NCI-H146 (cell line): Measurements from ENCODE around the gene MTOR.

Experiments
- DNase-seq: peaks from one replicate; lab custom pipeline; 2025; lab: John Stamatoyannopoulos, UW

The MTOR gene

DNA sequence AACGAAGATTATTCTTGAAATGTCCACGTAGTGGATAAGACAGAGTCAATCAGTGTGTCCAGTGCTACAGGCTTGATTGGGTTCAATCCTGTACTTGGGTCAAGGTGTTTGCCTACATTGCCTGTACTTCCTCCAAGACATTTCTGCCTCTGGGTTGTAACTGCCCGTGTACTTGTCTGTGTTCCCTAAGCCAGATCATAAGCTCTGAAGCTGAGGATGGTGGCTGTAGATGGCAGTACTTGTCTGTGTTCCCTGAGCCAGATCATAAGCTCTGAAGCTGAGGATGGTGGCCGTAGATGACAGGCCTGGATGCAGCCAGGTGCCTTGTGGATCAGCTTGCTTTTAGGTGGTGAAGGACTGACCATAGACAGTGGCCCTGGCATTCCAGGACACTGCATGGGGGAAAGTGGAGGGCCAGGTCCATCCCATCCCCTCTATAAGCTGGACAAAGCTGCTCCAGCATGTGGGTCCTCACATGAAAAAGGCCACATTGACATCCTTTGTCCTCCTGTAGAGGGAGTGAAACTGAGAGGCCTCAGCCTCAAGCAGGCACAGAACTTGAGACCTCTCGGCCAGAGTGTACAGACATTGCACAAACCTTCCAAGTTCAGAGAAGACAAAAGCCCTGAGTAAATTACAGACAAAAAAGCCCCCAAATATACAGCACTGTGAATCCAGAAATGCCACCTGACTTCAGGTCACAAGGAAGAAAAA lies 200.5 kb downstream of the MTOR start:
- no peak for DNase-seq

DNA sequence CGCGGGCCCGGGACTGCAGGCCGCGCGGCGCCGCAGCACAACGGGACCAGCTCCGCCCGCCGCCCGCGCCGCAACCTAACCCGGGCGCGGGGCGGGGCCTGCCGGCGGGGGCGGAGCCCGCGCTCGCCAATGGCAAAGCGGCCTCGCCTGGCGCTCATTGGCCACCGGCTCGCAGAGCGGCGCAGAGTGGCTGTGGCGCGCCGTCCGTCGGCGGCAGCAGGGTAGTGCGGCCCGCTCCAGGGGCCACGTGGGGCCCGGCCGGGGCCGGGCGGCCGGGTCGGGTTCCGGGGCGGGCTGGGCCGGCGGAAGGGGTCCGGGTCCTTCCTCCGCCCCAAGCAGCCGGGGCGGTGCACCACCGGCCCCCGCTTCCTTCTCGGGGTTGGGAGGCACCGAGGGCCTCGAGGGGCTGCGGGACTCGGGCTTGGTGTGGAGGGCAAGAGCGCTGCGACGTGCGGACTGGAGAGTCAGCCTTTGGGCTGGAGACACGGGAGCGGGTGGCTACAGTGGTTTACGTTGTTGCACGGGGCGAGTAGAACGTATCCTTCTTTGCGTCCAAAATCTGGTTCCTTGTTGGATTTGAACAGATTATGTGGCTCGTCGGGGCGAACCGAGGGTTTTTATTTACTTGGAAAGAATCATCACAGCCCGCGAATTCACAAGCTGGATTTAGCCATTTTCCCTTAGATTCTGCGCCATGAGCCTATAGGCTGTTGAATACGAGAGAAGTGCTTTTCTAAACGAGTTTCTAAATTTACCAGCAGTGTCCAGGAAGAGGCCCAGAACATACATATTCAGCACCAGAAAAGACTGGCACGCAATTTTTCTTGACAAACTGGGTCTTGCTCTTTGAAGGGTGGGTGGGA lies 202.2 kb downstream of the MTOR start, which contains the start of gene SRM:
TSS of gene SRM (minus strand) at position 51 of the 863 bp plus-strand sequence. CDS start 75 bp downstream, outside the sequence.
- peak; percentile 82 for DNase-seq

DNA sequence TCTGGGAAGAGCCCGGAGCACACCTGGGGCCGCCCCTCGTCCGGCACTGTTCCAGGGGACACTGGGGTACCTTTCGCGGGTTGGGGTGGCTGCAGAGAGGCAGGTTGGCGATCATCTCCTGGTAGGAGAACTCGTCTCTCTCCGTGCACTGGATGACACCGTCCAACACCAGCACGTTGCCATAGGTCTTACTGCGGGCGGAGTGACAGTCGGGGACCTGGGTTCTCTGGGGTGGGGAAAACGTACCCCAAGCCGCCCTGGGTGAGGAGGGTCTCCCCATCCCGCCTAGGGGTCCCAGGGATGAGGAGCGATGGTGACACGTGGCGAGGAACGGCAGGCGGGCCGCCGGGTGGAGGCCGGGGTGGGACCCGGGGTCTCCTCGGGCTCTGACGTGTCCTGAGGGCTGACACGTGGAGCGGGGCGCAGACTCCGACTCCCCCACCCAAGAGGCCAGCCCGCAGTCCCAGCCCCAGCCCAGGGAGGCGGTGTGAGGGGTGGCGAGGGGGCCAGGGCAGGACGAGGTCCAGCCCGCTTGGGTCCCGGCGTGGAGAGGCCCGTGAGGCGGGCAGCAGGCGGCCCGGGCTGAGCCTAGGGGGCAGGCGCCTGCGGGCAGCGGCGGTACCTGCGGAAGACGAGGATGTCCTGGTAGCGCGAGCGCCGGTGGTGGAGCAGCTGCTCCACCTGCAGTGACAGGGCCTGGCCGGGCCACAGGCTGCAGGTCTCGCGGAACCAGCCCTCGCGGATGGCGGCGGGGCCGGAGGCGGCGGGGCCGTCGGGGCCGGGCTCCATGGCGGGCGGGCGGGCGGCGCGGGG lies 203.0 kb downstream of the MTOR start:
- peak; percentile 38 for DNase-seq

DNA sequence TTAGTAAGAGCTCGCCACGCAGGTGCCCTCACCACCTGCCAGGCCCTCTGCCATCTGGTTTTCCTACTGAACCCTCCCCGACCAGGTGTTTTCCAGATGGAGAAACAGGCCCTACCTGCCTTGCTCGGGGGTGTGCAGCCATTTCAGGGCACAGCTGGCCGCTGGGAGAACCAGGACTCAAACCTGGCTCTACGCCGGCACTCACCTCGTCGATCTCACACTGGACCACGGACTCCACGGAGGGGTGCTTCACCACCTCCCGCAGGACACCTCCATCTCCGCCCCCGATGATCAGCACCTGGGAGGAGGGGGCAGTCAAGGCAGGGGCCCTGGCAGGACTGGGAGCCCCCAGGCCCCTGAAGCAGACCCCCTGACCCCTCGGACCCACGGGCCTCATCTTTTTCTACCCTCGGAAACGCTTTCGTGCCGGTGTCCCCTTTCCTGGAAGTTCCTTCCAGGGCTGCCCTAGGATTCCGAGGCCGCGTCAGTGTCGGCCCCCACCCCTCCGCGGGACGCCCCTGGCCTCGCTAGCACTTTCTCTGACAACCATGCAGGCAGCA lies 203.7 kb downstream of the MTOR start:
- peak; percentile 69 for DNase-seq

DNA sequence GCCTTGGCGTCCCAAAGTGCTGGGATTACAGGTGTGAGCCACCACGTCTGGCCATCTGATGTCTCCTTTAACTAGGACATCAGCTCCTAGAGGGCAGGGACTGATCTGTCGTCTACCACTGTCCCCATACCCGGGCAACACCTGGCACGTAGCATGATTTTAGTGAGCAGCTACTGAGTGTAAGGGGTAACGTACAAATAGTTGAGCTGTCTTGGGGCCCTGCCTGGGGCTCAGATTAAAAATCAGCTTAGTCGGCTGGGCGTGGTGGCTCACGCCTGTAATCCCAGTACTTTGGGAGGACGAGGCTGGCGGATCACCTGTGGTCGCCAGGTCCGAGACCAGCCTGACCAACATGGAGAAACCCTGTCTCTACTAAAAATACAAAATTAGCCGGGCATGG lies 204.3 kb downstream of the MTOR start:
- DNase-seq = no peak

DNA sequence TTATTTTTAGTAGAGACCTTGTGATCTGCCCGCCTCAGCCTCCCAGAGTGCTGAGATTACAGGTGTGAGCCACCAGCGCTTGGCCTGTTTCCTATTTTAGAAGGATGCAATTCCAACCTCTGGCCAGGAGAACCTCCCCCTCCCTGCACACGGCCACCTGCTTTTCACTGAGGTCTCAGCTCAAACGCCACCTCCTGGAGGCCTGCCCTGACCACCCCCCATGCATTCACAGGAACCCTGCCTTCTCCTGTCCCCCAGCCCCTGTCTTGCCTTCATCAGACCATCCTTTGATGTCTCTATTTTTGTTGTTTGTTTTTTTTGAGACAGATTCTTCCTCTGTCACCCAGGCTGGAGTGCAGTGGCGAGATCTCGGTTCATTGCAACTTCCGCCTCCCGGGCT lies 204.9 kb downstream of the MTOR start:
- DNase-seq = no peak
